Esophagus squamous epithelium (tissue), 5 donors: Measurements from ENCODE around the gene CCL17. TPM values are rescaled to one million over a fixed set of nuclear protein-coding genes. Genes with fewer than 3 reads are reported as not detected.
A peak's percentile ranks its signal among the peaks of the same experiment; 100 is the strongest.
"Not testable (repeated sequence)": the region's sequence is repeated elsewhere in the genome, so short reads cannot be mapped to it uniquely, and the experiment has no call there.

Experiments used
- DNase-seq: peaks from one replicate; lab custom pipeline; 2025; lab: John Stamatoyannopoulos, UW
- H3K27ac ChIP-seq, 4 donors: fragments of 200-600 bp; sonication (generic); one replicate each; pipeline ENCODE4 v1.5.1; 2016 to 2019; ENCODE audit warnings: mild to moderate bottlenecking in 1 of 4
- H3K27me3 ChIP-seq, 4 donors: fragments of 200-600 bp; sonication (generic); 1 replicate in 3 of 4; 2 replicates in 1 of 4; pipeline versions ENCODE4 v1.5.1 to v1.6.0; 2017 to 2021; ENCODE audit warnings: antibody characterized with exemption in 1 of 4
- H3K36me3 ChIP-seq, 3 donors: fragments of 200-600 bp; sonication (generic); one replicate each; pipeline ENCODE4 v1.5.1; 2016 to 2019
- H3K4me1 ChIP-seq, 3 donors: fragments of 200-600 bp; sonication (generic); one replicate each; pipeline ENCODE4 v1.5.1; 2017 to 2019
- H3K4me3 ChIP-seq, 4 donors: fragments of 200-600 bp; sonication (generic); 1 replicate in 3 of 4; 2 replicates in 1 of 4; pipeline ENCODE4 v1.5.1; 2016 to 2019; ENCODE audit warnings: mild to moderate bottlenecking in 2 of 4, moderate library complexity in 1 of 4
- H3K9me3 ChIP-seq, 3 donors: fragments of 200-600 bp; sonication (generic); one replicate each; pipeline ENCODE4 v1.5.1; 2016 to 2019
- CTCF ChIP-seq, 6 experiments: fragments of 450-650 bp in 4 of 6; fragments of 200-600 bp in 2 of 6; sonication (generic) in 2 of 6; IDR thresholded peaks; one replicate each; pipeline ENCODE4 v1.5.1; 2016 to 2019; ENCODE audit warnings: antibody characterized with exemption in 6 of 6, mild to moderate bottlenecking in 4 of 6, moderate library complexity in 4 of 6
- POLR2A ChIP-seq, 4 donors: fragments of 450-650 bp; IDR thresholded peaks; one replicate each; pipeline ENCODE4 v1.6.1; 2017; ENCODE audit warnings: antibody characterized with exemption in 4 of 4, mild to moderate bottlenecking in 4 of 4, moderate library complexity in 3 of 4
- WGBS, 2 donors: methylation state at CpG; one replicate each; pipeline ENCODE4 v1.1.5; 2018; 5-methylcytosine and 5-hydroxymethylcytosine counted together
- intact Hi-C: fragments of 100-400 bp; cut with DNase I; formaldehyde crosslinking; loops from one replicate; pipeline ENCODE4 v1.15.0; 2022
- total RNA-seq, 4 donors: library from RNA; depleted of rRNA; stranded (reverse); fragments of >200 nt; gene quantifications; one replicate each; pipeline ENCODE4 v1.1.0, GENCODE V29; 2016
- donor health status: DM: yes; HTN: yes; CAD: no.

Gene CCL17
- total RNA-seq, 4 donors from 2014 or later, result 0.64 to 1.3 TPM; not detected in 2

- Histone ChIP-seq H3K4me3 (peak overlapping the region; percentile 35 to 66 (median 58)), H3K9me3 (no peaks in the 10 kb centered on the region), H3K27me3 (no peaks in the 10 kb centered on the region), H3K36me3 (no peaks in the 10 kb centered on the region), H3K27ac (peak overlapping the region; percentile 83 to 91 (median 88)), H3K4me1 (peaks cover 19 to 73% (median 49%) of the 10 kb centered on the region in 3 donors)
- WGBS, 2 donors, result 24 to 52% methylated on average over 4 to 9 of the region's 9 CpGs
- intact Hi-C loops, result no loop called here
- DNase-seq, result no peak
- no peak for TF ChIP-seq CTCF (IDR thresholded peaks at IDR 0.05)
- TF ChIP-seq POLR2A (IDR thresholded peaks at IDR 0.05), result no peak
These were observed 31.2 kb upstream of the CCL17 start for GRCh38 chr16:57373117-57373947.

- peaks cover 19 to 77% (median 50%) of the 10 kb centered on the region in 3 donors for H3K4me1 ChIP-seq
- 25 to 28% methylated on average over 4 to 9 of the region's 9 CpGs for WGBS, 2 donors
- no peak for DNase-seq
These were observed 30.5 kb upstream of the CCL17 start for GRCh38 chr16:57374067-57374534.

GRCh38 chr16:57374925-57375465 is 29.6 kb upstream of the CCL17 start:
- H3K27ac ChIP-seq, result peak overlapping the region in 3 of 4 donors; percentile 87 to 91 (median 89)
- DNase-seq, intact Hi-C loops, H3K9me3 ChIP-seq, H3K36me3 ChIP-seq, H3K27me3 ChIP-seq: not testable (repeated sequence)
- peaks cover 19 to 85% (median 50%) of the 10 kb centered on the region in 3 donors for H3K4me1 ChIP-seq
- WGBS, 2 donors, result 77% methylated on average over 8 of the region's 8 CpGs
- H3K4me3 ChIP-seq, result peak overlapping the region in 1 of 4 donors; percentile 66

More at GRCh38 chr16:57374067-57374534, 30.5 kb upstream of the CCL17 start:
- peak in 2 of 4 donors; percentile 47 to 55 for TF ChIP-seq POLR2A (IDR thresholded peaks at IDR 0.05)
- TF ChIP-seq CTCF (IDR thresholded peaks at IDR 0.05), result no peak
- intact Hi-C loops, result no loop called here
- peak overlapping the region; percentile 35 to 66 (median 58) for H3K4me3 ChIP-seq
- no peaks in the 10 kb centered on the region for H3K27me3 ChIP-seq
- no peaks in the 10 kb centered on the region for H3K9me3 ChIP-seq
- H3K27ac ChIP-seq, result peak overlapping the region; percentile 83 to 91 (median 88)
- no peaks in the 10 kb centered on the region for H3K36me3 ChIP-seq

- no peak overlapping the region for H3K4me3 ChIP-seq
These were observed 28.2 kb upstream of the CCL17 start for GRCh38 chr16:57376313-57376818.

More at GRCh38 chr16:57376313-57376818, 28.2 kb upstream of the CCL17 start:
- no peak for DNase-seq
- TF ChIP-seq POLR2A (IDR thresholded peaks at IDR 0.05) (no peak), CTCF (IDR thresholded peaks at IDR 0.05) (no peak)
- Histone ChIP-seq H3K4me1 (peaks cover 19 to 94% (median 60%) of the 10 kb centered on the region in 3 donors), H3K36me3 (peaks cover 0 to 6% (median 0%) of the 10 kb centered on the region in 3 donors), H3K27ac (peak overlapping the region in 1 of 4 donors; percentile 64), H3K27me3 (no peaks in the 10 kb centered on the region), H3K9me3 (no peaks in the 10 kb centered on the region)
- intact Hi-C loops, result no loop called here
- 90% methylated on average over 3 of the region's 3 CpGs for WGBS, 2 donors
